Measurements from ENCODE around the gene KCNT1. TPM values are rescaled to one million over a fixed set of nuclear protein-coding genes. Genes with fewer than 3 reads are reported as not detected.

Gene KCNT1
- total RNA-seq, 1 donor from 2014 or later: not detected

DNA sequence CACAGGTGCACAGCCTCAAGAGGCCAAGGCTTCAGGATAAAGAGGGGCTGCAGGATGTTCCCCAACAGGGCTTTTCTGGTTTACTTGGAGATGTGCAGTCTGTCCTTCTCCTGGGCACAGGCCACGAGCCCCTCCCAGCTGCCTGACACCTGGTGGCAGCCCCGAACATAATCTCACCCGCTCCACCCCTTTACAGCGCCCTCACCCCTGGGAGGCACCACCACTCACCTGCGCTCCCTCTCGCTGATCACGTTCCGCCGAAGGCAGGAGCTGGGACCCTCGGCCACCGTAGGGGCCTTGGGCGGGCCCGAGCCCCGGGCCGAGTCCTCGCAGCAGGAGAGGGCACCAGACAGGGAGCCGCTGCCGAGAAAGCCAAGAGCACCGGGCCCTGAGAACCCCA is 3.2 kb upstream of the KCNT1 start:
- Mint-ChIP-seq H3K27me3 (ENCODE audit: unreplicated experiment) (peaks cover 1% of the 10 kb centered on the region), H3K4me3 (ENCODE audit: unreplicated experiment) (no peak overlapping the region), H3K9me3 (ENCODE audit: unreplicated experiment) (no peaks in the 10 kb centered on the region), H3K36me3 (ENCODE audit: low read depth, unreplicated experiment) (no peaks in the 10 kb centered on the region), H3K4me1 (ENCODE audit: unreplicated experiment) (no peaks in the 10 kb centered on the region), H3K27ac (ENCODE audit: unreplicated experiment) (no peak overlapping the region)
- TF ChIP-seq, protein P1, sequence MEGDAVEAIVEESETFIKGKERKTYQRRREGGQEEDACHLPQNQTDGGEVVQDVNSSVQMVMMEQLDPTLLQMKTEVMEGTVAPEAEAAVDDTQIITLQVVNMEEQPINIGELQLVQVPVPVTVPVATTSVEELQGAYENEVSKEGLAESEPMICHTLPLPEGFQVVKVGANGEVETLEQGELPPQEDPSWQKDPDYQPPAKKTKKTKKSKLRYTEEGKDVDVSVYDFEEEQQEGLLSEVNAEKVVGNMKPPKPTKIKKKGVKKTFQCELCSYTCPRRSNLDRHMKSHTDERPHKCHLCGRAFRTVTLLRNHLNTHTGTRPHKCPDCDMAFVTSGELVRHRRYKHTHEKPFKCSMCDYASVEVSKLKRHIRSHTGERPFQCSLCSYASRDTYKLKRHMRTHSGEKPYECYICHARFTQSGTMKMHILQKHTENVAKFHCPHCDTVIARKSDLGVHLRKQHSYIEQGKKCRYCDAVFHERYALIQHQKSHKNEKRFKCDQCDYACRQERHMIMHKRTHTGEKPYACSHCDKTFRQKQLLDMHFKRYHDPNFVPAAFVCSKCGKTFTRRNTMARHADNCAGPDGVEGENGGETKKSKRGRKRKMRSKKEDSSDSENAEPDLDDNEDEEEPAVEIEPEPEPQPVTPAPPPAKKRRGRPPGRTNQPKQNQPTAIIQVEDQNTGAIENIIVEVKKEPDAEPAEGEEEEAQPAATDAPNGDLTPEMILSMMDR (IDR thresholded peaks at IDR 0.05; ENCODE audit: unreplicated experiment): no peak
- no peak for DNase-seq (ENCODE audit: low spot score)

DNA sequence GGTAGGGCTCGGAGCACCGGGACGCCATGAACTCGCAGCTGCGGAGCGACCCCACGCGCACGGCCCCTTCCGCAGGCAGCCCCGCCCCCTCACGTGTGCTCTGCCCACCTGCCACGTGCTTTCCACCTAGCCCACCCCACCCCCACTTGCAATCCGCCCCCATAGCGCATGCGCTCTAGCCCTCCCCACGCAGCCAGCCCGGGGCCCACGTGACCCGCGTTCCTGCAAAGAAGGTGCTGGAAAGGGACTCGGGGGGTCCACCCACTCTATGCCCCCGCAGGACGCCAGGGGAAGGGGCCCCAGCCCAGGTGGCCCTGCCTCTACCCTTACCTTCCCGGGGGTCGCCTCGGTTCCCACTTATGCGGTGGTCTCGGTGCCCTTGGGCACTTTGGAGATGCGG is 2.5 kb upstream of the KCNT1 start, which contains the start of gene SOHLH1:
Gene SOHLH1, minus strand, starts transcription at position 42 of the 400 bp plus-strand sequence. Its CDS starts 14 bp downstream, at position 28.
- no peak for DNase-seq (ENCODE audit: low spot score)
- Mint-ChIP-seq H3K4me1 (ENCODE audit: unreplicated experiment) (no peaks in the 10 kb centered on the region), H3K27me3 (ENCODE audit: unreplicated experiment) (peaks cover 1% of the 10 kb centered on the region), H3K27ac (ENCODE audit: unreplicated experiment) (no peak within 1 kb of the TSS), H3K9me3 (ENCODE audit: unreplicated experiment) (no peaks in the 10 kb centered on the region), H3K36me3 (ENCODE audit: low read depth, unreplicated experiment) (no peaks in the 10 kb centered on the region), H3K4me3 (ENCODE audit: unreplicated experiment) (no peak within 1 kb of the TSS)
- TF ChIP-seq, protein P1 (IDR thresholded peaks at IDR 0.05; ENCODE audit: unreplicated experiment): no peak

DNA sequence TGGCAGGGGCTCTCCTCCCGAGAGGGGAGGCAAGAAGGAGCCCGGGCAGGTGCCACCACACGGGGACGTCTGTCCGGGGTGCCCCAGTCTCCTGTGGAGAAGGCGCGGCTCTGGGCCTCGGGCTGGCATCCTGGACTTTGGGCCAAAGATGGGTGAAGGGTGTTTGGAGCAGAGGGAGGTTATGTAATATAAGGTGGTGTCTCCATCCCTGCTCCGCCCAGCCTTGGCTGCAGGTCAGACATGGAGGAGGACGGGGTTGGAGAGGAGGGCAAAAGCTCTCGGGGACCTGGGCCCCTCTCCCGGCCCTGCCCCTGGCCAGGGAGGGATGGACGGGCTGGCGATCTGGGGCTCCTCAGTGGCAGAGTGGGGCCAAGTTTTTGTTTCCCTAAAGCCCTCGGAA is 1.5 kb upstream of the KCNT1 start:
- H3K36me3 Mint-ChIP-seq (ENCODE audit: low read depth, unreplicated experiment): no peaks in the 10 kb centered on the region
- DNase-seq (ENCODE audit: low spot score): no peak
- no peak overlapping the region for H3K4me3 Mint-ChIP-seq (ENCODE audit: unreplicated experiment)
- no peaks in the 10 kb centered on the region for H3K4me1 Mint-ChIP-seq (ENCODE audit: unreplicated experiment)
- TF ChIP-seq, protein P1 (IDR thresholded peaks at IDR 0.05; ENCODE audit: unreplicated experiment): no peak
- no peaks in the 10 kb centered on the region for H3K9me3 Mint-ChIP-seq (ENCODE audit: unreplicated experiment)
- peaks cover 7% of the 10 kb centered on the region for H3K27me3 Mint-ChIP-seq (ENCODE audit: unreplicated experiment)
- H3K27ac Mint-ChIP-seq (ENCODE audit: unreplicated experiment): no peak overlapping the region

DNA sequence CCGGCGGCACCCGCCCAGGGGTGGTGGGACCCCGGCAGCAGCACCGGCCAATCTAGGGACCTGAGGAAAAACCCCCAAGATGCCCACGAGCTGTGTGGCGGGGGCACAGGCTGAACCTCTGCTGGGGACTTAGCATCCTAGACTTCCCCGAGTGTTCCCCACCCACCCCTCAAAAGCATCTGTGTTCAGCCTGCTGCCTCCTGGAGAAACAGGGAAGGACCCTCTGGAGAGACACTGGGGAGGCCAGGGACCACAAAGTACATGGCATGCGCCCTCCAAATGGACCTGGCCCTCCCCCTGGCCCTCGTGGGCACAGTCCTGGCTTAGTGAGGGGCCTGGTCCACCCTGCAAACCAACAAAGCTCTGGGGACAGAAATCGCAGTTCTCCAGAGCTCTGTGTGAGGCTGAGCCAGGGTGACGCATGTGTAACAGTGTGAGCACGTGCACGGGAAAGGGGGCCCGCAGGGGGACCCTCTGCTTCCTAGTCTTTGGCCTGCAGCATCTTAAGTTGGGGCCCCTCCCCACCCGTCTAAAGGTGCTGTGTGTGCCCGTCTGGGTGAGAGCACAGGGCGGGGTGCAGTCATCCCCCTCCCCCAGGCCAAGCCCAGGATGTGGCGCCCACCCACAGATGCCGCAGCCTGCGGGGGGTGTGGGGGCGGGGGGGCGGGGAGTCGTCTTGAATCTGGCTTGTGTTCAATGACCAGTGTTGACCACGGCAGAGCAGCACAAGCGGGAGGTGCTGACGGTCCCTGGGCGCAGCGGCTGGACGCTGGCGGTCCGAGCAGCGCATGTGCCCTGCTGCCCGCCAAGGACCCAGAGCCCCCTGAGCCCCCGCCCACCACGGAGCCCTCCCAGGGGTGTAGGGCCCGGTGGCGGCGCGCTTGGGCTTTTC is 672 bp upstream of the KCNT1 start:
- Mint-ChIP-seq H3K4me3 (ENCODE audit: unreplicated experiment) (no peak overlapping the region), H3K36me3 (ENCODE audit: low read depth, unreplicated experiment) (no peaks in the 10 kb centered on the region), H3K9me3 (ENCODE audit: unreplicated experiment) (no peaks in the 10 kb centered on the region), H3K27me3 (ENCODE audit: unreplicated experiment) (peaks cover 7% of the 10 kb centered on the region), H3K4me1 (ENCODE audit: unreplicated experiment) (no peaks in the 10 kb centered on the region), H3K27ac (ENCODE audit: unreplicated experiment) (no peak overlapping the region)
- DNase-seq (ENCODE audit: low spot score): peak; percentile 19
- TF ChIP-seq, protein P1 (IDR thresholded peaks at IDR 0.05; ENCODE audit: unreplicated experiment): no peak

DNA sequence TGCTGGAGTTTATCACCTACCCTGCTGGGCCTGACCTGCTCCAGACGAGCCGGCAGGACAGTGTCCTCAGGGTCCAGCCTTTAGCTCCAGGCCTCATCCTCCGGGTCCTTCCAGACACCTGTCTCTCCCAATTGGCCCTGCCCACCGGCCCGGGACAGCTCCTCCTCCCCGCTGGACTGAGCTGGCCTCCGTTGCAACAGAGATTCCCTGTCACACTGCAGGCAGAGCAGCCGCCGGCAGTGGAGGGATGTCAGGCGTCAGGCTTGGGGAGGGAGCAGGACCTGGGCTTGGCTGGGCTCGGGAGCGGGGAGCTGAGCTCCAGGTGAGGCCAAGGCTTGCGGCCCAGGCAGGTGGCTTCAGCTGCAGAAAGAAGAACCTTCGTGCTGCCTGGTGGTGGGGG is 1.7 kb downstream of the KCNT1 start:
- H3K9me3 Mint-ChIP-seq (ENCODE audit: unreplicated experiment): no peaks in the 10 kb centered on the region
- H3K4me1 Mint-ChIP-seq (ENCODE audit: unreplicated experiment): no peaks in the 10 kb centered on the region
- no peaks in the 10 kb centered on the region for H3K36me3 Mint-ChIP-seq (ENCODE audit: low read depth, unreplicated experiment)
- no peak overlapping the region for H3K27ac Mint-ChIP-seq (ENCODE audit: unreplicated experiment)
- TF ChIP-seq, protein P1 (IDR thresholded peaks at IDR 0.05; ENCODE audit: unreplicated experiment): no peak
- H3K4me3 Mint-ChIP-seq (ENCODE audit: unreplicated experiment): no peak overlapping the region
- DNase-seq (ENCODE audit: low spot score): no peak
- peaks cover 10% of the 10 kb centered on the region for H3K27me3 Mint-ChIP-seq (ENCODE audit: unreplicated experiment)
